OCI-M2 (cell line): ENCODE data around the gene NR4A1.

Experiments used
- DNase-seq: peaks from one replicate; lab custom pipeline; 2025; ENCODE audit not compliant: unreplicated experiment; lab: John Stamatoyannopoulos, UW

The NR4A1 gene

DNA sequence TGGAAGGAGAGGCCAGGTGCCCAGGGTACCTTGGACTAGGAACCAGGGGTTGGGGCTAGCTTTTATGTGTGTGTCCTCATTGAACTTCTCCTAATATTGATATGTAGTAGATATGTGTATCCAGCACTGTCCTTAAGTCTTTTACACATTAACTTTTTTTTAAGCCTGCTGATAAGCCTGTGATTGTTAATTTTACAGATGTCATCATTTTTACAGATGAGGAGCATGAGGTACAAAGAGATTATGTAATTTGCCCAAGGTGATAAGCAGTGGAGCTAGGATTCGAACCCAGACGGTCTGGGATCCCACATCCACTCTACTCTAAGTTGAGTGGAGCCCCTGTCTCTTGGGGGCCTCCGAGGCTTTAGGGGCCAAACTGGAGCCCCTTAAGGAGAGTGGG, 10.2 kb upstream of the NR4A1 start:
- DNase-seq, result no peak

DNA sequence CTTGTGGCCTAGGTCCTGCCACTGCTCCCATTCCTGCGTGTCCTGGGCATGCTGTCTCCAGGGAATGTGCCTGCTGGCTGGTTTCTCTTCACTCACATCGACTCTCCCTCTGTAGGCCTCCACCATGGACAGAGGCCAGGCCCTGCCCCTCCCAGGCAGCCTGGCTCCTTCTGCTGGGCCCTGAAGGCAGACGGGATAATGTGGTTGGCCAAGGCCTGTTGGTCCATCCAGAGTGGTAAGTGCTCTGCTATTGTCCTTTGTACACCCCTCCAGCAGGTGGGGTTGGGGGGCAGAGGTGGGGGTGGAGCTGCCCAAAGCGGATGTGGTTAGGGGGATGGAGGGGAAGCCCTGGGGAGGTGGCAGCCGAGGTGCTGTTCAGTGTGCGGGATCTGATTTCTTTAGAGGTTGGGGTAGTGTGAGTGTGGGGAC, 9.5 kb upstream of the NR4A1 start:
- no peak for DNase-seq

DNA sequence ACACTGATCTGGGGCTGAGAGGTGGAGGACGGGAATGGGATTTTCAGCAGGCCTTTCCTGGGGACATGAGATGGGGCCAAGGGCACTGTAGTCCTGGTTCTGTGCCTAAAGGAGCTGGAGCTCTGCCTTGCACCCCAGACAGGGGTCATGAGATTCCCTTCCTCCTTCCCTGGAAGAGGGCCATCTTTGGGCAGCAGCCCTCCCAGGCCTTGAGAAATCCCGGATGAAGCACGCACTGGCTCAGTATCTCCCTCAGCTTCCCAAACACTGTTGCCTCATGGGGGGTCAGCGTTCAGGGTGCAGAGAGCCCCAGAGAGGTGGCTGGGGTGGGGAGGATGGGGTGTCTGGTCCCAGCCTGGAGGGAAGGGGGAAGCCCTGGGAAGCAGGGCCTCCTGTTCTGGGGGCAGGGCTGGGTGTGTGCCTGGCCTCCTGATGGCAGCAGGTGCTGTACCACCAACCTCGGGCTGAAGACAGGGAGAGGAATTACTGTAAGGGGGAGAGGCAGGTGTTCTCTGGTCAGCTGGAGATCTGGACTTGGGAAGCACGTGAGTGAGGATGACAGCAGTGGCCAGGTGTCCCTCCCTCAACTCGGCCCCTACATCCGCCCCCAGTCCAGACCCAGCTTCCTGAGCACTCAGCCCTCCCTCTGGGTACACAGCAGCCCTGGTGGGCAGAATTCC, 8.4 kb upstream of the NR4A1 start:
- DNase-seq, result no peak

DNA sequence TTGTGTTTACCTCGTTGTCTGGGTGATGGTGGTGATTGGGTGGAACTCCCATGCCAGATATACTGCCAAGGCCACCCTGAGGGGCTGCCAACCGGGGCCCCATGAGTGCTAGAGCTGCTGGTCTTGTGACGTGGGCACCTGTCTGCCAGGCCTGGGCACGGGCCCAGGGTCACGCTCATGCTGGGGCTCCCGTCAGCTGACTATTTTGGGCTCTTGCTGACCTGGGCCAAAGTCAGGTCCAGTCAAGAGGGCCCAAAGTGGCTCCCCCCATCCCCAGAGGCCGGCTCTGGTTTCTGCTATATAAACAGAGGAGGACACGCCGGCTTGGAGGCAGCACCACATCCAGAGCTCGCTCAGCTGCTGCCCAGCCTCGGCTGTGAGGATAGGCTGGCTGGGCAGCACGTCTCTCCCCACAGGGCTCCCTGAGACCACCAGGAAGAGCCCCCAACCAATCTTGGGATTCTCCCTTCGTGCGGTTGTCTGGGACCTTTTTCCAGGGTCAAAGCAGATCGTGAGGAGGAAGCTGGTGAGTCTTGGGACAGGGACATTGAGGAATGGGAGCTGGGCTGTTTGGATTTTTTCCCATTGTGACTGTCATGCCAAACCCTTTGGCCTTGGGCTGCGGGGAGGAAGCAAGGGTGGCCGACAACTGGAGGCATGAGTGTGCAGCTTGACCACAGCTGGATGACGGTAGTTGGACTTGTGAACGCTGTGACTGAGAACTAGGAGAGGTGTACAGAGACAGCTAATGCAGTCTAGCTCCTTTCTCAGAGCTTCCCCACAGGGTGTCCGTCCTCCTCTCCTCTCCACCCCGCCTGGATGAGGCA, 7.6 kb upstream of the NR4A1 start:
- DNase-seq, result no peak

DNA sequence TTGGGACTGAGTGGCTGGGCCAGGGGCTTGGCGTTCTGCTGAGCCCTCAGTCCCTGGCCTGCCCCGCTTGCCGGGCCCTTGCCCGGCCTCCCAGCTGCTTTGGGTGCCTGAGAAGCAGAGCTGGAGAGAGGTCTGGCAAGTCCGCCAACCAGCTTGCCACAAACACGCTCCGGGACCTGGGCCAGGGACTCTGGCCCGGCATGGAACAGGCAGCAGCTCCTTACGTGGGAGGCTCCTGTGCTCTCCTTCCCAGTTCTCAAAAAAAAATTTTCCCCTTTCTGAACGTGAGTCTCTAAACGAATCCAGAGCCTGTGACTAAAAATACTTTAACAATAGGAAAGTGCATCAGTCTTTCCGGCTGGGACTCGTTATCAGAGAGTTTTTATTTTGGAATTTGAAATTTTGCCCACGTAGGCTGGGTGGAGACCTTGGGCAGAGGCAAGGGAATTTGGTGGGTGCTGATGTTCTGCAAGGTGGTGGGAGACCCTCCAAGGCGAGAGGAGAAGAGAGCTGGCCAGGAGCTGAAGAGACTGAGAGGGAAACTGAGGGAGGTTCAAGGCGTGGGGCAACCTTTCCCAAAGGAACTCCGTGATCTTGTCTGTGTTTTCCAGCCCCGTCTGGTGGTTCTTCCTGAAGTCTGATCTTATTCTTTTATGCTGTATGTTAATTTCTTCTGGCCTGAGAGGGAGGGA, 6.8 kb upstream of the NR4A1 start:
- no peak for DNase-seq

DNA sequence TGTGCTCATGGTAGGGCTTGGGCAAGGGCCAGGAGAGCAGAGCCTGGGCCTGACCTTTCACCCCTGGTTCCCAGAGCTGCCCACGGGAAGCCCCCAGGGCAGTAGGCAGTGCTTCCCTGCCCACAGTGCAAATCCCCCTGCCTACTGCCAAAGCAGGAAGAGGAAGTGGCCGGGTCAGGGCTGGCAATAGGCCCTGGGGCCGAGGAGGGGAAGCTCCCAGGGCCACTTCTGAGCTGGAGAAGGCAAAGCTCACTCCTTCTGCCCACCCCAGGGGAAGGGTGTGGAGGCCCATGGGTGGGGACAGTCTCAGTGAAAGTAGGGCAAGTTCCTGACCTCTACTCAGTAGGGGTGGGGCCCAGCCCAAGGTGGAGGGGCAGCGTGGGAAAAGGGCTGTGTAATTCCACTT, 5.4 kb upstream of the NR4A1 start:
- no peak for DNase-seq

DNA sequence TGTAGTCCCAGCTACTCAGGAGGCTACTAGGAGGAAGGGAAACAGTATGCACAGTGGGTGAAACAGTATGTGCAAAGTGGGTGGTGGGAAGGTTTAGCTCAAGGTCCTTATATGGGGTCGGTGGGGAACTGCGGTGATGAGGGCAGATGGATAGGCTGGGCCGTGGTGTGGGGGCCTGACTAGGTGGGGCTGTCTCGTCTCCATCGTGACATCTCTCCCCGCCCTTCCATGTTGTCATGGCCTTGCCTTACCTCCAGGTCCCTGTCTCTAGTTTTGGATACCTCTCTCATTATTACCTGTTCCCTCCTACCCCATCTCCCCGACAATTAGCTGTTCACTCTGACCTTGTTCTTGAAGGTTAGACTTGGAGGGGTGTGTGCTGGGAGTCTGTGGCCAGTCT, 4.4 kb upstream of the NR4A1 start:
- no peak for DNase-seq

DNA sequence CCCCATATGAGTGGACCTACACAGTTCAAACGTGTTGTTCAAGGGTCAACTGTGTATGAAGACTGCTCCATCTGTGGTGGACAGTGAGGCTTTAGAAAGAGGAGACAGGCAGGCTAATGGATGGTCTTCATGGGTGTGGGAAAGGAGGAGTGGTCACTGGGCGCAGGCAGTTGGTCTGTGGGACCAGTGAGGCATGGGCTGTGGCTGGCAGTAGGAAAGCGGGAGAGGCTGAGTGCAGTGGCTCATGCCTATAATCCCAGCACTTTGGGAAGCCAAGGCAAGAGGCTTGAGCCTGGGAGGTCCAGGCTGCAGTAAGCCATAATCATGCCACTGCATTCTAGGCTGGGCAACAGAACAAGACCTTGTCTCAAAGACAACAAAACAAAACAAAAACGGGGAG, 2.0 kb upstream of the NR4A1 start:
- no peak for DNase-seq

DNA sequence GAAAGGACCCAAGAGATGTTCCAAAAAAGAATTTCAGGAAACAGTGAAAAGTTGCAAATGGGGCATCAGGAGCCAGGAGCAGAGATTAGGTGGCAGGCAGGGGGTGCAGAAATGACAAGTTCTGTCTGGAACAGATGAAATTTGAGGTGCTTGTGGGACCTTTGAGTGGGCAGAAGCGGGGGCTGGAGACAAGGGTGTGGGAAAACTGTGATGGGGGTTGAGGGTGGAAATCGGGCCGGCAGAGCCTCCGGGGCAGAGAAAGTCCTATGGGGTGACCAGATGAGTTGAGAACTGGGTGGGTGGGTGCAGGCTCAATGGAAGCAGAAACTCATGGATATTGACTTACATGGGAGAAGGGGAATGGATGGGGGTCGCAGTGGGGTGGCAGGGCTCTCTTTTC, 1.6 kb upstream of the NR4A1 start:
- DNase-seq, result no peak

DNA sequence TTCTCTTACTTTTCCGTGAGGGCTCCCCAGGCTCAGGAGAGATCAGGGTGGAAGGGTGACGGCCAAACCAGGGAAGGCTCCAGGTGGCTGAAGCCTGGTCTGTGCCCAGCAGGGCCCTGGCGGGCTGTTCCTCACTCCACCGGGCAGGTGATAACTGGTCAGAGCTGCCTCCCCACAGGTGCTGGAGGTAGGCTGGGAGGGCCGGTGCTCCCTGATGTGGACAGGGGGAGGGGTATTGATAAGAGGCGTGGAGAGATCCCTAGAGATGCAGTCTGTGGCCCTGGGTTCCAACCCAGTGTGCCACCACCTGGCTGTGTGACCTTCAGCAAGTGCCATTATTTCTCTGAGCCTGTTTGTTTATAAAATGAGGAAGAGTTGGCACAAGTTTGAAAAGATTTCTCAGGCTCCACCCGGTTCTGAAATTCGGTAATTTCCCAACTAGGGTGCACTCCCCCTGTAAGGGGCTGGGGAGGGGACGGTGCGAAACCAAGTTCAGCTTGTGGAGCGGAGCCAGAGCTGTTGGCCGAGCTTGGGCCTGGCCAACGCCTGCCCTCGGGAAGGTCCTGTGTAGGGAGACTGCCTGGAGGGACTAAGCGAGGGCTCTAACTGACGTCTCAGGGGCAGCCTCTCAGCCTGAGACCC, 1.0 kb upstream of the NR4A1 start:
- no peak for DNase-seq

DNA sequence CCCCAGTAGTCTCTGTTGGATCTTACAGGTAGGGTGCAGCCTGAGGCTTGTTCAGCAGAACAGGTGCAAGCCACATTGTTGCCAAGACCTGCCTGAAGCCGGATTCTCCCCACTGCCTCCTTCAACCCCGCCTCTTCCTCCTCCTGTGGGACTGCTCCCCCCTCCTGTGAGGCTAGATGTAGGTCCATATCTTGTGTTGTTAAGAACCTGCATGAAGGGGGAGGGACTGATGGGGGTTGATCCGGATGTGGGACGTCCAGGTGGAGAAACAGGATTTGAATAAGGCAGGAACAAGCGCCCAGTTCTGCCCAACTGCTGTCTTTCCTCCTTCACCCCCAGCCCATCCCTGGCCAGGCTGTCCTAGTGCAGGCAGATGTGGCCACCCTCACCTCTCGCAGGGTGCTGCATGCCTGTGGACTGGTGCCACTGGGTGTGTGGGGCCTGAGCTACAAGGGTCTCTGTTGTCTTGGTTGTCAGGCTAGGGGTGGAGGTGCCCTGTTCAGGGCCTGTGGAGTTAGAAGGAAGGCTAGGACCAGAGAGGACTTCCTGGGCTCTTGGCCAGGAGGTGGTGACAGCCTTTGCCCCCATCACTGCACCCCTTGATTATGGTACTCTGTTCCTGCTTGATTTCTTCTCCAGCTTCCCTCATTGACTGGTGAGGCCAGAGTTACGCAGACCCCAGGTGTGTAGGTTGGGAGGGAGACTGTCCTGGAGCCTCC, 1.4 kb downstream of the NR4A1 start:
- no peak for DNase-seq

DNA sequence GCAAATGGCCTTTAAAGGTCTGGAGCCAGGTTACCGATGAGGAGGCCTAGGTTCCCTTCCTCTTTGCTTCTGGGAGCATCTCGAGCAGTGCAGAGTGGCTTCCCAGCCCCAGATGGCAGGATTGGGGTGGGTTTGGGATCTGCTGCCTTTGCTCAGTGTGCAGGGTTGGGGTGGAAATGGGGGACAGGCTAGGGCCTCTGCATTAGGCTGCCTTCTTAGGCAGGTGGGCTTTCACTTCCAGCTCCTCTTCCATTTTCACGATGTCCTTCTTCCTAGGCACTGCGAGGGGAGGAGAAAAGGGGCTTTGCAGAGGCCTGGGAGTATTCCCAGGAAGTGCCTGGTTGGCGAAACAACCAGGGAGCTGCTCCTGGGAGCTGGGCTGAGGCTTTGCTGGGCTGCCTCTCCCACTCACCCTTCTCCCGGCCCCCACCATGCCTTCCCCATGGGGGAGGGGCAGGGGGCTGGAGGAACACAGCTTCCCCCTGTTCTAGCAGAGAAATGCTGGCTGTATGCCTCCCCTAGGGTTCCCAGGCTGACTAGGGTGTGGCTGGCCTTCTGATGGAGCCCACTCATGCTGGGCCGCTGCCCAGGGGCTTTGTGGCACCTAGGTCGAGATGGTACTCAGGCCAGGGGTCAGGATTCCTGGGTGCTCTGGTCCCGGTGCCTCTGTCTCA, 2.4 kb downstream of the NR4A1 start:
- no peak for DNase-seq

DNA sequence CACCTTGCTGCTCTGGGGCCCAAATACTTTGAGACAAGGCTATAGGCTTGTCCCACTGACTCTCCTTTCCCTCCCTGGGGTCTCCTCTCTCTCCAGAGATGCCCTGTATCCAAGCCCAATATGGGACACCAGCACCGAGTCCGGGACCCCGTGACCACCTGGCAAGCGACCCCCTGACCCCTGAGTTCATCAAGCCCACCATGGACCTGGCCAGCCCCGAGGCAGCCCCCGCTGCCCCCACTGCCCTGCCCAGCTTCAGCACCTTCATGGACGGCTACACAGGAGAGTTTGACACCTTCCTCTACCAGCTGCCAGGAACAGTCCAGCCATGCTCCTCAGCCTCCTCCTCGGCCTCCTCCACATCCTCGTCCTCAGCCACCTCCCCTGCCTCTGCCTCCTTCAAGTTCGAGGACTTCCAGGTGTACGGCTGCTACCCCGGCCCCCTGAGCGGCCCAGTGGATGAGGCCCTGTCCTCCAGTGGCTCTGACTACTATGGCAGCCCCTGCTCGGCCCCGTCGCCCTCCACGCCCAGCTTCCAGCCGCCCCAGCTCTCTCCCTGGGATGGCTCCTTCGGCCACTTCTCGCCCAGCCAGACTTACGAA, 3.1 kb downstream of the NR4A1 start:
- DNase-seq, result no peak

DNA sequence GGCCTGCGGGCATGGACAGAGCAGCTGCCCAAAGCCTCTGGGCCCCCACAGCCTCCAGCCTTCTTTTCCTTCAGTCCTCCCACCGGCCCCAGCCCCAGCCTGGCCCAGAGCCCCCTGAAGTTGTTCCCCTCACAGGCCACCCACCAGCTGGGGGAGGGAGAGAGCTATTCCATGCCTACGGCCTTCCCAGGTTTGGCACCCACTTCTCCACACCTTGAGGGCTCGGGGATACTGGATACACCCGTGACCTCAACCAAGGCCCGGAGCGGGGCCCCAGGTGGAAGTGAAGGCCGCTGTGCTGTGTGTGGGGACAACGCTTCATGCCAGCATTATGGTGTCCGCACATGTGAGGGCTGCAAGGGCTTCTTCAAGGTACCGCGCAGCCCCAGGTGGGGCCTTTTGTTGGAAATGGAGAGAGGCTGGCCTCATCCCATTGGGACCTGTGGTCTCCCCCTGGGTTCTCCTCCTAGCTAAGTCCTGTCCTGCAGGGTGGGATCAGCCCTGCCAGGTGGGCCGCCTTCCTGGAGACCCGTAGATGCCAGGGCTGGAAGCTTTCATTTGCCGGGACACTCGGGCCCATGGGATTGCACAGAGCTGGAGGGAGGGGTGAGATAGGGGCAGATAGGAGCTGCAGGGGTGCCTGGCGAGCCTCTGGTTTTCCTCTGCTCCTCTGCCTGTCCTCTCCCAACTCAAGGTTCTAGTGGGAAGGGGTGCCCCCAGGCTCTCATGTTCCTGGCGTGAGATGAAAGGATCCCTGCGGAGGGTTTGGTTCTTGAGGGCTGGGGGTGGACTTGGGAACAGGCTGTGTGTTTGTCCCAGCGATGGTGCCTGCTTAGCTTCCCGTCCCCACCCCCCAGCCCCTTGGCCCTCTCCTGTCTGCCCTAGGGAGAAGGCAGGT, 3.8 kb downstream of the NR4A1 start:
- no peak for DNase-seq

DNA sequence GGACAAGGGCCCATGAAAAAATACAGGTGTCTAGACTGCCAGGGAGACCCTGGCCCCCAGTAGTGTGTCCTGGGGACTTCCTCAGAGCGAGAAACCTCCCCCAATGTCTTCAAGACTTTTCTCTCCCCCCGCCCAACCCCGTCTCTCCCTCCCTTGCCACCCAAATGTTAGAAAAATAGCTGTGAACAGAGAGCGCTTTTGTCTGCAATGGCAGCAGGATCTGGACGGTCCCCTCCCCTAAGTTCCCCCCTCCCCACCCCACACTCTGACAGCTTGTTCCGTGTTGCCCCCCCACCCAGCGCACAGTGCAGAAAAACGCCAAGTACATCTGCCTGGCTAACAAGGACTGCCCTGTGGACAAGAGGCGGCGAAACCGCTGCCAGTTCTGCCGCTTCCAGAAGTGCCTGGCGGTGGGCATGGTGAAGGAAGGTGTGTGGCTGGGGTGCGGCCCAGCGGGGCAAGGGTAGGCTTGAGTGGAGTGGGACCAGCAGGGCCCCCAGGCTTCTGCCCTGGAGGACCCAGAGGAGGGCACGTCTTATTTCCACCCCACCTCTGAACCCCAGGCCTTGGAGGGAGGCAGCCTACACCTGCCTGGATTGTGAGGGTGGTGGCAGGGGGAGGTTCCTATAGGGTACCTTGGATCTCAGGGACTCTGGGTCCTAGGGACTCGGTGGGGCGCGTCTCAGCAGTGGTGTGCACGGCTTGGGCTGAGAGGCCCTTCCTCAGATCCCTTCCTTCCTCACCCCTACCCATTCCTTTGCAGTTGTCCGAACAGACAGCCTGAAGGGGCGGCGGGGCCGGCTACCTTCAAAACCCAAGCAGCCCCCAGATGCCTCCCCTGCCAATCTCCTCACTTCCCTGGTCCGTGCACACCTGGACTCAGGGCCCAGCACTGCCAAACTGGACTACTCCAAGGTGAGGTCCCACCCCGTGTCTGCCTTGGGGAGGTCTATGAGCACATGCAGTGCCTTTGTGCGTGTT, 4.8 kb downstream of the NR4A1 start:
- DNase-seq, result no peak

DNA sequence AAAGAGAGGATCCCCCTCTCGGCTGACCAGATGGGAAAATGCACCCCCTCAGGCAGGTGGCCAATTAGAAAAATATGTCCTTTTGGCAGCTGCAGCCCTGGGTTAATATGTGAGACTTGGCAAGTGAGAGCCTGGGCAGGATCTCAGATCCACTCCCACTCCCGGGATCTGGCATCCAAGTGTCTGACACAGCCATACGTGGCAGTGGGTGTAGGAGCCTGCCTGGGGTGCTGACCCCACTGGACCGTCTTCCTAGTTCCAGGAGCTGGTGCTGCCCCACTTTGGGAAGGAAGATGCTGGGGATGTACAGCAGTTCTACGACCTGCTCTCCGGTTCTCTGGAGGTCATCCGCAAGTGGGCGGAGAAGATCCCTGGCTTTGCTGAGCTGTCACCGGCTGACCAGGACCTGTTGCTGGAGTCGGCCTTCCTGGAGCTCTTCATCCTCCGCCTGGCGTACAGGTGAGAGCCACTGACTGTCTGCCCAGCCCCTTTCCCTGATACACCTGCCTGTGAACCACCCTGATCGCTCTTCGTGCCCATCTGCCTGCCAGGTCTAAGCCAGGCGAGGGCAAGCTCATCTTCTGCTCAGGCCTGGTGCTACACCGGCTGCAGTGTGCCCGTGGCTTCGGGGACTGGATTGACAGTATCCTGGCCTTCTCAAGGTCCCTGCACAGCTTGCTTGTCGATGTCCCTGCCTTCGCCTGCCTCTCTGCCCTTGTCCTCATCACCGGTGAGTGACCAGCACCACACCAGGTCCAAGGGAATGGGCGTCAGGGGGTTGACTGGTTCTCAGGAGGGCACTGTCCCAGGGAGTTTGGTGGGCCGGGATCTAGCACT, 5.8 kb downstream of the NR4A1 start:
- no peak for DNase-seq
